ENCODE measurements around the gene MARCHF9.

The MARCHF9 gene

GRCh38 chr12:57764662-57765002 is 9.7 kb downstream of the MARCHF9 start:
- TF ChIP-seq EZH2phosphoT487 (conservative IDR thresholded peaks at IDR 0.05; ENCODE audit: low read length): no peak
- TF ChIP-seq, protein P1, sequence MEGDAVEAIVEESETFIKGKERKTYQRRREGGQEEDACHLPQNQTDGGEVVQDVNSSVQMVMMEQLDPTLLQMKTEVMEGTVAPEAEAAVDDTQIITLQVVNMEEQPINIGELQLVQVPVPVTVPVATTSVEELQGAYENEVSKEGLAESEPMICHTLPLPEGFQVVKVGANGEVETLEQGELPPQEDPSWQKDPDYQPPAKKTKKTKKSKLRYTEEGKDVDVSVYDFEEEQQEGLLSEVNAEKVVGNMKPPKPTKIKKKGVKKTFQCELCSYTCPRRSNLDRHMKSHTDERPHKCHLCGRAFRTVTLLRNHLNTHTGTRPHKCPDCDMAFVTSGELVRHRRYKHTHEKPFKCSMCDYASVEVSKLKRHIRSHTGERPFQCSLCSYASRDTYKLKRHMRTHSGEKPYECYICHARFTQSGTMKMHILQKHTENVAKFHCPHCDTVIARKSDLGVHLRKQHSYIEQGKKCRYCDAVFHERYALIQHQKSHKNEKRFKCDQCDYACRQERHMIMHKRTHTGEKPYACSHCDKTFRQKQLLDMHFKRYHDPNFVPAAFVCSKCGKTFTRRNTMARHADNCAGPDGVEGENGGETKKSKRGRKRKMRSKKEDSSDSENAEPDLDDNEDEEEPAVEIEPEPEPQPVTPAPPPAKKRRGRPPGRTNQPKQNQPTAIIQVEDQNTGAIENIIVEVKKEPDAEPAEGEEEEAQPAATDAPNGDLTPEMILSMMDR (IDR thresholded peaks at IDR 0.05; ENCODE audit: insufficient read depth, low read length, poor library complexity, severe bottlenecking): no peak
- Histone ChIP-seq H3K27me3 (ENCODE audit: low read length) (no peaks in the 10 kb centered on the region), H4K20me1 (ENCODE audit: low read depth, low read length) (peaks cover 8% of the 10 kb centered on the region), H3K9me3 (ENCODE audit: insufficient read depth, low read length) (no peaks in the 10 kb centered on the region), H2AFZ (ENCODE audit: low read depth, low read length, severe bottlenecking) (peak overlapping the region; percentile 76), H3K36me3 (ENCODE audit: low read length) (no peaks in the 10 kb centered on the region), H3K27ac (ENCODE audit: low read depth, low read length) (no peak overlapping the region), H3F3A (ENCODE audit: insufficient read depth) (no peaks in the 10 kb centered on the region), H3K9me2 (replicated peaks; ENCODE audit: insufficient read depth, low read length) (no peaks in the 10 kb centered on the region), H3K79me2 (ENCODE audit: insufficient read depth, low read length) (no peaks in the 10 kb centered on the region), H3K4me3 (ENCODE audit: insufficient read depth, low read length, poor library complexity, severe bottlenecking) (peak overlapping the region; percentile 36), H3K4me2 (ENCODE audit: low read depth, low read length, poor library complexity, severe bottlenecking) (peak overlapping the region; percentile 52), H3K9ac (ENCODE audit: low read length) (peak overlapping the region; percentile 36)

DNA sequence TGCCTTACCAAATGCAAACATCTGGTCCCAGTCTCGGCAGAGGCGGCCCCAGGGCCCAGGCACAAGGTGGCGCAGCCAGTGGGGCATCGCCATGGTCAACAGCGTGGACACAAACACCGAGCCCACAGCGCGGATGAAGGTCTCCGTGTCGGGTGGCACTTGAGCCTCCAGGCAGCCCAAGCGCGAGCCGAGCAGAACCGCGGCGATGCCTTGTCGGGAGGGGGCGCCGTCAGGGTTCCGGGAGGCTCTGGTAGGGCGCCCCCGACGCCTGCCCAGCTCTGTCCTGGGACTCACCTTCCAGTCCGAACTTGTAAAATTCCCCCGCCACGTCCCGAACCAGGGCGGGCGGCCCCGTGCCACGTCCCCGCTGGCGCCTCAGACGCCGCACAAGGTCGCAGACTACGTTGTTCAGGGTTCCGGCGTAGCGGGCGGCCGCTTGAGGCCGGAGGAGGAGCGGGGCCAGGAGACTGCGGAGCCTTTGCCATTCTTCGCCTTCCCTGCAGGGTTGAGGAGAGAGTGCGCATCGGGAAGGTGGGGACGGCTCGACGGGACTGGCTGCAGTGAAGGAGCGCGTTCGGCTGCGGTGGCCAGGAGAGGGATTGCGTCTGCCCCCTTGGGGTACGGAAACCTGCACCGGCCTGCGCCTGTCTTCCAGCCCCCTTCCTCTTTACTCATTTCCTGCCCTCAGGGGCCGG is 10.2 kb downstream of the MARCHF9 start:
- no peaks in the 10 kb centered on the region for H3K36me3 ChIP-seq (ENCODE audit: low read length)
- TF ChIP-seq EZH2phosphoT487 (conservative IDR thresholded peaks at IDR 0.05; ENCODE audit: low read length): 0 out of 2 replicates have a peak, but pooled peaks have one; percentile 45
- TF ChIP-seq, protein P1 (IDR thresholded peaks at IDR 0.05; ENCODE audit: insufficient read depth, low read length, poor library complexity, severe bottlenecking): peak; percentile 41
- peak overlapping the region; percentile 76 for H2AFZ ChIP-seq (ENCODE audit: low read depth, low read length, severe bottlenecking)
- peak overlapping the region; percentile 52 for H3K4me2 ChIP-seq (ENCODE audit: low read depth, low read length, poor library complexity, severe bottlenecking)
- H3K9me2 ChIP-seq (replicated peaks; ENCODE audit: insufficient read depth, low read length): no peaks in the 10 kb centered on the region
- H4K20me1 ChIP-seq (ENCODE audit: low read depth, low read length): peaks cover 4% of the 10 kb centered on the region
- no peaks in the 10 kb centered on the region for H3K9me3 ChIP-seq (ENCODE audit: insufficient read depth, low read length)
- H3K27me3 ChIP-seq (ENCODE audit: low read length): no peaks in the 10 kb centered on the region
- H3K79me2 ChIP-seq (ENCODE audit: insufficient read depth, low read length): no peaks in the 10 kb centered on the region
- H3F3A ChIP-seq (ENCODE audit: insufficient read depth): no peaks in the 10 kb centered on the region
- peak overlapping the region; percentile 36 for H3K4me3 ChIP-seq (ENCODE audit: insufficient read depth, low read length, poor library complexity, severe bottlenecking)
- no peak overlapping the region for H3K27ac ChIP-seq (ENCODE audit: low read depth, low read length)
- H3K9ac ChIP-seq (ENCODE audit: low read length): peak overlapping the region; percentile 36

DNA sequence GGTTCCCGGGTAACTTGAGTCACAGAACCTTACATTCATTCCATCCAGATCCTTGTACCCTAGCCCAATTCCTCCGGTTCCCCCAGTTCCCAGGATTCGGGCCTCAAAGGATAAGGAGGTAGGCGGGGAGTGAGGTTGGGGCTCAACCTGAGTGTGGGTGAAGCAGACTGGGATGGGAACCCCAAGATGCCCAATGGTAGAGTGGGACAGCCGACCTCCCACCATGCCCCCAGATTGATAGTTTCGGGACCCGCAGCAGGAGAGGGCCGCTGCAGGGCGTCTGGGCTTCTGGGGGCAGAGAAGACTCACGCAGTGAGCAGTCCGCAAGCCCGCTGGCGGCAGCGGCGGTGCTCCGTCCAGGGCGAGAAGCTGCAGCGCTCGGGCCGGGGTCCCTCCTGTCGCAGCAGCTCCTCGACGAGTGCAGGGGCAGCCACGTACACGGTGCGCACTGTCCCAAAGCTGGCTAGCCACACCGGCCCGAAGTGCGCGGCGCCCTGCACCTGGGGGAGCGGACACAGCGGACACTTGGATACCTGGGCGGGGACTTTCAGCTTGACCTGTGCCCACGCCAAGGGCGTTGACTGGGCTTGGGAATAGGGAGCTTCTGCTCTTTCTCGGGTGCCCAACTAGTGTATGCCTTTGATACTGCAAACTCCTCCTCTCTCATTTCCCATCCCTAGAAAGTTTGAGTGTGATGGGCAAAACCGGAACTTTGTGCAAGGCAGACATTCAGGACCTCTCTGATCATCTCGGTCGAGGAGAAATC is 11.0 kb downstream of the MARCHF9 start:
- no peaks in the 10 kb centered on the region for H3K9me3 ChIP-seq (ENCODE audit: insufficient read depth, low read length)
- H3K4me2 ChIP-seq (ENCODE audit: low read depth, low read length, poor library complexity, severe bottlenecking): peak overlapping the region; percentile 52
- no peak overlapping the region for H2AFZ ChIP-seq (ENCODE audit: low read depth, low read length, severe bottlenecking)
- H3K27me3 ChIP-seq (ENCODE audit: low read length): no peaks in the 10 kb centered on the region
- no peak overlapping the region for H3K27ac ChIP-seq (ENCODE audit: low read depth, low read length)
- peak overlapping the region; percentile 36; the same call in 1 of the 2 replicates for H3K9ac ChIP-seq (ENCODE audit: low read length)
- H3K79me2 ChIP-seq (ENCODE audit: insufficient read depth, low read length): no peaks in the 10 kb centered on the region
- H3K9me2 ChIP-seq (replicated peaks; ENCODE audit: insufficient read depth, low read length): no peaks in the 10 kb centered on the region
- H3K4me3 ChIP-seq (ENCODE audit: insufficient read depth, low read length, poor library complexity, severe bottlenecking): no peak overlapping the region
- TF ChIP-seq, protein P1 (IDR thresholded peaks at IDR 0.05; ENCODE audit: insufficient read depth, low read length, poor library complexity, severe bottlenecking): no peak
- no peak for TF ChIP-seq EZH2phosphoT487 (conservative IDR thresholded peaks at IDR 0.05; ENCODE audit: low read length)
- no peaks in the 10 kb centered on the region for H4K20me1 ChIP-seq (ENCODE audit: low read depth, low read length)
- no peaks in the 10 kb centered on the region for H3F3A ChIP-seq (ENCODE audit: insufficient read depth)
- no peaks in the 10 kb centered on the region for H3K36me3 ChIP-seq (ENCODE audit: low read length)
